Measurements from ENCODE around the gene CMSS1.

Gene CMSS1

GRCh38 chr3:99965077-99965476 lies 147.4 kb downstream of the CMSS1 start:
- DNase-seq: no peak

- no peak for DNase-seq
Measured at GRCh38 chr3:99965681-99966408, 148.2 kb downstream of the CMSS1 start.

GRCh38 chr3:99966662-99967416 lies 149.2 kb downstream of the CMSS1 start:
- DNase-seq: no peak

GRCh38 chr3:99967796-99968195 lies 150.1 kb downstream of the CMSS1 start:
- DNase-seq: no peak

GRCh38 chr3:99969136-99969535 lies 151.5 kb downstream of the CMSS1 start:
- DNase-seq: no peak

GRCh38 chr3:99970198-99970597 lies 152.5 kb downstream of the CMSS1 start:
- no peak for DNase-seq

GRCh38 chr3:99971761-99972160 lies 154.1 kb downstream of the CMSS1 start:
- DNase-seq: no peak

GRCh38 chr3:99972380-99973104 lies 154.9 kb downstream of the CMSS1 start:
- no peak for DNase-seq

- DNase-seq: no peak
Measured at GRCh38 chr3:99974989-99975388, 157.3 kb downstream of the CMSS1 start.

- no peak for DNase-seq
Measured at GRCh38 chr3:99976584-99976983, 158.9 kb downstream of the CMSS1 start.

GRCh38 chr3:99978221-99978620 lies 160.6 kb downstream of the CMSS1 start:
- DNase-seq: no peak

- no peak for DNase-seq
Measured at GRCh38 chr3:99980606-99981005, 162.9 kb downstream of the CMSS1 start.

- DNase-seq: no peak
Measured at GRCh38 chr3:99981138-99981537, 163.5 kb downstream of the CMSS1 start.

GRCh38 chr3:99982650-99983049 lies 165.0 kb downstream of the CMSS1 start:
- DNase-seq: no peak

- DNase-seq: no peak
Measured at GRCh38 chr3:99984139-99984538, 166.5 kb downstream of the CMSS1 start.

- DNase-seq: no peak
Measured at GRCh38 chr3:99984668-99985067, 167.0 kb downstream of the CMSS1 start.

- no peak for DNase-seq
Measured at GRCh38 chr3:99990179-99990578, 172.5 kb downstream of the CMSS1 start.

- DNase-seq: no peak
Measured at GRCh38 chr3:99997293-99997692, 179.6 kb downstream of the CMSS1 start.

- no peak for DNase-seq
Measured at GRCh38 chr3:99999536-99999935, 181.9 kb downstream of the CMSS1 start.

- DNase-seq: no peak
Measured at GRCh38 chr3:100001083-100001482, 183.4 kb downstream of the CMSS1 start.

GRCh38 chr3:100001526-100002270 lies 184.0 kb downstream of the CMSS1 start:
- no peak for DNase-seq

- no peak for DNase-seq
Measured at GRCh38 chr3:100002599-100003350, 185.1 kb downstream of the CMSS1 start.
